GM21528 (cell line): ENCODE measurements around the gene OFD1.

Experiments used
- ATAC-seq: cut with Tn5 transposase; IDR thresholded peaks from one replicate; pipeline ENCODE4 v1.9.1; 2021; ENCODE audit warnings: mild to moderate bottlenecking, moderate library complexity; ENCODE audit not compliant: unreplicated experiment, low FRiP score

Gene OFD1

DNA sequence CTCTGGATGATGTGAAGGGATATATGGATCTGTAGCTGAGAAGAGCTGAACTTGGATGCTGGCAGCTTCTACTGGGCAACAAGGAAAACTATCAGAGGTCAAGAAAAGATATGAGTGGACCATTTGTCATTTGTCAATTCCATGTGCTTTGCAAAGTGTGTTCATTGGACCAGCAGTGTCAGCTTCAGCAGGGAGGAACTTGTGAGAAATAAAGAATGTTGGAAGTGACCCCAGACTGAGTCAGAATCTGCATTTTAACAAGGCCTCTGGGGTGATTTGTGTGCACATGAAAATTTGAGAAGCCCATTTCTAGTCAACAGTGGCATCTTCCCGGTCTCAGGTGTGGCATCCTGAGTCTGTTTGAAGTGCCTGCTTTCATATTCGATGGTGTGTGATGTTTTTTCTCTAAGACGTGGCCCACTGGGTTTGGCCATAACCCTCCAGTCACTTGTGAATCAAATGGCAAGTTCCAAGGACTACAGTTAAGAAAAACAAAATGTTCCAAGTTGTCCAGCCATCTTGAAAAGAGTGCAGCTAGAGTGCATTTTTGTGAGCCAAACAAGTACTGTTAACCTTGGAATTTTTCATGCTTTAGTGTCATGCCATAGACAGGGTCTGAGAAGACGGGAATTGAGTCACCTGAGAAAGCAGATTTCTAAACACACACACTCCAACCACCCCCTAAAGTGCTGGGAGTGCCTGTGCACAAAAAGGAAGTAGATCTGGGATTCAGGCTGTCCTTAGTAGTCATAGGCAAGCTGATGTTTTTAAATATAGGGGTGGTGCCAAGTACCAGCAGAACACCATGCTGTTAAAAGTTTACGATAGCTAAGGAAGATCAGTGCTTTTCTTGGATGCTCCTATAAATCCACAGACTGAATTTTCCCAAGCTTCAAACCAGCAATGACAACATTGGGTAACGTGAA, 55.9 kb downstream of the OFD1 start:
- no peak for ATAC-seq

DNA sequence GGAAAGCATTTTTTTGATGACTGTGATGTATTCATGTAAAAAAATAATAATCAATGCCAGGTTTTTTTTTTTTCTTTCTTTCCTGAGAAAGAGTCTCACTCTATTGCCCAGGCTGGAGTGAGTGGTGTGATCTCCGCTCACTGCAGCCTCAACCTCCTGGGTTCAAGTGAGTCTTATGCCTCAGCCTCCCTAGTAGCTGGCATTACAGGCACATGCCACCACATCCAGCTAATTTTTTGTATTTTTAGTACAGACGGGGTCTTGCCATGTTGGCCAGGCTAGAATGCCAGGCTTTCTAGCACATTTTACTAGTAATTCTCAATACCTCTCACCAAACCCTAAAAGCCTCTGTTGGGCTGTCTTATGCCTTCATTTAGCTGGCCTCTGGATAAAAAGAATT, 56.6 kb downstream of the OFD1 start:
- no peak for ATAC-seq

- no peak for ATAC-seq
These were observed 57.0 kb downstream of the OFD1 start for GRCh38 chrX:13791559-13791958.

- ATAC-seq: no peak
These were observed 59.3 kb downstream of the OFD1 start for GRCh38 chrX:13793897-13794296.

DNA sequence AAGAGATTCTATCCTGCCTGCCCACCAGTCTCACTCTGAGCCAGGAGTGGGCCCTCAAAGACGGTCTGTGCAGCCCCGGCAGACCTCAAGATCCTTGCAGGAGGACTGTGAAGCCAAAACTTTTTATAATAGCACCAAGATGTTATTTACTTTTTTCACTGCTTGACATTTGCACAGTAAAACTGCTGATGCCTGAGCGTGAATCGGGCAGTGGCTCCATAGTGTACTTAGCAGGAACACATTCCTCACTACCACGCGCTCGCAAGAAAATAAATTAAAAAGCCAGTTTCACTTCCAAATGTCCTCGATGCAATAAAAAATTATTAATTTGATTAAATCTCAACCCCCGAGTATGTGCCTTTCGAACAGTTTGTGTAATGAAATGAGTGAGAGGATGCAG, 59.9 kb downstream of the OFD1 start:
- ATAC-seq: no peak

- ATAC-seq: no peak
These were observed 63.0 kb downstream of the OFD1 start for GRCh38 chrX:13797512-13797911.

GRCh38 chrX:13798184-13798583, 63.6 kb downstream of the OFD1 start:
- ATAC-seq: no peak

- no peak for ATAC-seq
These were observed 68.6 kb downstream of the OFD1 start for GRCh38 chrX:13803116-13803515.

DNA sequence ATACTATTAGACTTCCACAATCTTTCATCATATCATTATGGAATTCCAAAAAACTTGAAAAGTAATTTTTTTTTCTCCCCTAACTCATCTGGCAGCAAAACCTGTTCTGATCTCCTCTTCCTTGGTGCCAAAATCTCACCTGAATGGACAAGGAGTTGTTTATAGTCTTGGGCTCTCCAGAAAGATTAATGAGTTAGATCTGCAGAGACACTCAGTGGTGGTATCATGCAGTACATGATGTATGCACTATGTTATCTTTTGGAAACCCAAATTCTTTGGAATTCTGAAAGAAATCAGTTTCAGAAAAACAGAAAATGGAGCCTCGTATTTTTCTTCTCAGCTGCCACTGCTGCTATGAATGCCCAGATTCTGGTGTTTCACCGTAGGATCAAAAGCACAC, 70.7 kb downstream of the OFD1 start:
- ATAC-seq: no peak

GRCh38 chrX:13808293-13808692, 73.7 kb downstream of the OFD1 start:
- no peak for ATAC-seq

DNA sequence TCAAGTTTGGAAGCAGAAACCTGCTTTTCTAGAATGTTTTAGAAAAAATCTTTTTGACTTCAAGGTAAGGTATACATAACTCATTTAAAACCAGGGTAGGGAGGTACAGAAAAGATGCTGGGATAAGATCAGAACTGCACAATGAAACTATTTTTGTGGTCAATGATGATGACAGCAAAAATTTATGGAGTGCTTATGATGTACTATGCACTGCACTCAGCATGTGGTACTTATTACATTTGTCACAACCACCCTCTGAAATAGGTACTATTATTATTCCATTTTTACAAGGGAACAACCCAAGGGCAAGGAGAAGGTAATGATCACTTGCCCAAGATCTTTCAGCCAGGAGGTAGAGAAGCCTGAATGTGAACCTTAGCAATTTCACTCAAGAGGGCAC, 74.3 kb downstream of the OFD1 start:
- ATAC-seq: no peak

DNA sequence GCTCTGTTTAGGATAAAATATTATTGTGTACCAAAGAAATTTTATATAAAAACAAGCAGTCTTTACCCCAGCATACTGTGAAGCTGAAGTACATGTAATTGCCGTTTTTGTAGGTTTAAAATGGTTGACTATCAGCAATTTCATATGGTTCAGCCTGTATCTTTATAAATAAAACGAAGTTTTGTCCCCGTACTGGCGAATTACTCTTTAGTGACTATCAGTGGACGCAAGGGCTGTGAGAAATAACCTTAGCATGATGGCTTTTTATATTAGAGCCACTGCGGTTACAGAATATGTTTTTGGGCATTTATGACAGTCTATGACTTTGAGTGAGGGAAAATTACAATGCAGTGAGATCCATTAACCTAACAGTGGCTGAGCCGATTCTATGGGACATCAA, 81.1 kb downstream of the OFD1 start:
- ATAC-seq: no peak

GRCh38 chrX:13816176-13816575, 81.6 kb downstream of the OFD1 start:
- no peak for ATAC-seq

GRCh38 chrX:13816643-13817627, 82.4 kb downstream of the OFD1 start, which contains the start of gene GPM6B:
GPM6B (minus strand) TSS chrX:13817093; CDS start chrX:13816904, 189 bp downstream.
- ATAC-seq: no peak
